ENCODE measurements around the gene HNRNPUL1.

- no peak for TF ChIP-seq HMBOX1 (IDR thresholded peaks at IDR 0.05)
- no peak for TF ChIP-seq PHTF2 (CRISPR knock-in tag; IDR thresholded peaks at IDR 0.05)
- no peak for TF ChIP-seq NRF1 (conservative IDR thresholded peaks at IDR 0.05 in 1 of 2, IDR thresholded peaks at IDR 0.05 in 1 of 2)
- no peak for TF ChIP-seq YY1 (IDR thresholded peaks at IDR 0.05; ENCODE audit: borderline replicate concordance in 1 of 3, control insufficient read depth in 1 of 3, extremely low read depth in 1 of 3, insufficient read depth in 3 of 3, insufficient read length in 1 of 3, insufficient replicate concordance in 2 of 3, low read depth in 1 of 3, low read length in 2 of 3)
- TF ChIP-seq CTCF (IDR thresholded peaks at IDR 0.05 in 2 of 3, conservative IDR thresholded peaks at IDR 0.05 in 1 of 3; ENCODE audit: insufficient read depth in 2 of 3, low read depth in 1 of 3, low read length in 3 of 3), result peak; percentile 80 to 95 (median 93)
- TF ChIP-seq EWSR1 (IDR thresholded peaks at IDR 0.05; ENCODE audit: borderline replicate concordance, low read depth, partially characterized antibody), result no peak
- TF ChIP-seq PRPF4 (IDR thresholded peaks at IDR 0.05; ENCODE audit: insufficient read depth, low read depth, low read length, poor library complexity, severe bottlenecking), result no peak
- TF ChIP-seq ZBTB33 (CRISPR knock-in tag; IDR thresholded peaks at IDR 0.05), result peak; percentile 83; the same call in 1 of the 2 replicates
- TF ChIP-seq CBFB (CRISPR knock-in tag; IDR thresholded peaks at IDR 0.05), result no peak
Observed at GRCh38 chr19:41308450-41309179, 44.4 kb downstream of the HNRNPUL1 start.

Data from K562 (cell line).